B cell (primary cell): ENCODE measurements around the gene PTGES2.

ENCODE experiments used
- CTCF ChIP-seq: fragments of 200-600 bp; IDR thresholded peaks from one replicate; pipeline ENCODE4 v1.8.0; 2022; ENCODE audit warnings: antibody characterized with exemption, mild to moderate bottlenecking
- EZH2 ChIP-seq: IDR thresholded peaks from 2 replicates; pipeline ENCODE4 v1.6.1; 2012; ENCODE audit warnings: borderline replicate concordance, low read depth, mild to moderate bottlenecking, moderate library complexity, low read length; ENCODE audit not compliant: insufficient read depth, poor library complexity, severe bottlenecking

- TF ChIP-seq CTCF (no peak), EZH2 (no peak)
These were observed 29.0 kb downstream of the PTGES2 start for GRCh38 chr9:128098297-128099230.
